Mesenchymal stem cell (in vitro differentiated cells and primary cell): ENCODE data around the gene ZBTB45. TPM values are rescaled to one million over a fixed set of nuclear protein-coding genes. Genes with fewer than 3 reads are reported as not detected.
A peak's percentile ranks its signal among the peaks of the same experiment; 100 is the strongest.

Source experiments
- DNase-seq: peaks from one replicate; pipeline ENCODE4 v3.0.0-alpha.2; 2013
- H2AFZ ChIP-seq: one replicate; pipeline ENCODE4 v1.6.1; 2013; ENCODE audit warnings: low read depth, mild to moderate bottlenecking, control low read depth, inconsistent platforms, low read length, moderate library complexity
- H2AK5ac ChIP-seq: 2 replicates; pipeline ENCODE4 v1.6.1; 2013; ENCODE audit warnings: low read length, moderate library complexity, mild to moderate bottlenecking, inconsistent platforms; ENCODE audit not compliant: severe bottlenecking
- H2BK120ac ChIP-seq: one replicate; pipeline ENCODE4 v1.6.1; 2013; ENCODE audit warnings: low read depth, mild to moderate bottlenecking, inconsistent platforms, low read length, moderate library complexity
- H2BK12ac ChIP-seq, 2 experiments: one replicate each; pipeline ENCODE4 v1.6.1; 2013; ENCODE audit warnings: inconsistent platforms in 2 of 2, low read length in 2 of 2, mild to moderate bottlenecking in 2 of 2, moderate library complexity in 2 of 2, control low read depth in 1 of 2
- H2BK15ac ChIP-seq: one replicate; pipeline ENCODE4 v1.6.1; 2013; ENCODE audit warnings: mild to moderate bottlenecking, low read depth, inconsistent platforms; ENCODE audit not compliant: poor library complexity, severe bottlenecking
- H2BK5ac ChIP-seq: 2 replicates; pipeline ENCODE4 v1.6.1; 2013; ENCODE audit warnings: low read depth, mild to moderate bottlenecking, low read length, control low read depth, inconsistent platforms; ENCODE audit not compliant: poor library complexity, severe bottlenecking
- H3K14ac ChIP-seq, 2 experiments: one replicate each; pipeline ENCODE4 v1.6.1; 2013; ENCODE audit warnings: inconsistent platforms in 2 of 2, low read length in 2 of 2, control low read depth in 1 of 2, mild to moderate bottlenecking in 1 of 2, moderate library complexity in 1 of 2
- H3K18ac ChIP-seq, 2 experiments: one replicate each; pipeline ENCODE4 v1.6.1; 2013; ENCODE audit warnings: inconsistent platforms in 2 of 2, low read length in 2 of 2, control low read depth in 1 of 2, low read depth in 1 of 2, mild to moderate bottlenecking in 1 of 2
- H3K23ac ChIP-seq, 2 experiments: one replicate each; pipeline ENCODE4 v1.6.1; 2013; ENCODE audit warnings: inconsistent platforms in 2 of 2, low read length in 2 of 2, mild to moderate bottlenecking in 2 of 2, moderate library complexity in 2 of 2, control low read depth in 1 of 2
- H3K27ac ChIP-seq: 2 replicates; pipeline ENCODE4 v1.5.1; 2013; ENCODE audit warnings: mild to moderate bottlenecking, moderate library complexity, low read length, control low read depth, inconsistent platforms; ENCODE audit not compliant: poor library complexity, severe bottlenecking
- H3K27me3 ChIP-seq, 2 experiments: 2 replicates each; pipeline versions ENCODE4 v1.6.1 to v1.7.0; 2013; ENCODE audit warnings: low read length in 2 of 2, mild to moderate bottlenecking in 2 of 2, moderate library complexity in 2 of 2, control low read depth in 1 of 2, inconsistent platforms in 1 of 2; ENCODE audit not compliant: control insufficient read depth in 1 of 2, insufficient read depth in 1 of 2
- H3K36me3 ChIP-seq, 2 experiments: 2 replicates each; pipeline versions ENCODE4 v1.6.1 to v1.7.0; 2013; ENCODE audit warnings: low read length in 2 of 2, control low read depth in 1 of 2, inconsistent platforms in 1 of 2, low read depth in 1 of 2, mild to moderate bottlenecking in 1 of 2; ENCODE audit not compliant: insufficient read depth in 2 of 2, control insufficient read depth in 1 of 2
- H3K4ac ChIP-seq, 2 experiments: one replicate each; pipeline ENCODE4 v1.6.1; 2013; ENCODE audit warnings: inconsistent platforms in 2 of 2, low read length in 2 of 2, mild to moderate bottlenecking in 2 of 2, moderate library complexity in 2 of 2, control low read depth in 1 of 2, low read depth in 1 of 2
- H3K4me1 ChIP-seq: 2 replicates; pipeline ENCODE4 v1.6.1; 2013; ENCODE audit warnings: low read depth, low read length, control low read depth; ENCODE audit not compliant: control insufficient read depth, insufficient read depth
- H3K4me2 ChIP-seq: 2 replicates; pipeline ENCODE4 v1.6.1; 2013; ENCODE audit warnings: low read length, mild to moderate bottlenecking, inconsistent platforms; ENCODE audit not compliant: poor library complexity, severe bottlenecking
- H3K4me3 ChIP-seq, 2 experiments: 2 replicates each; pipeline versions ENCODE4 v1.5.1 to v1.7.0; 2013; ENCODE audit warnings: low read length in 2 of 2, mild to moderate bottlenecking in 2 of 2, control low read depth in 1 of 2, low read depth in 1 of 2; ENCODE audit not compliant: insufficient read depth in 1 of 2
- H3K79me1 ChIP-seq: replicated peaks from 2 replicates; pipeline ENCODE4 v1.6.1; 2013; ENCODE audit warnings: mild to moderate bottlenecking, control low read depth, low read length, inconsistent platforms; ENCODE audit not compliant: poor library complexity, severe bottlenecking
- H3K9ac ChIP-seq: 2 replicates; pipeline ENCODE4 v1.7.0; 2013; ENCODE audit warnings: mild to moderate bottlenecking, low read length, moderate library complexity
- H3K9me3 ChIP-seq: 2 replicates; pipeline ENCODE4 v1.7.0; 2013; ENCODE audit warnings: mild to moderate bottlenecking, low read length; ENCODE audit not compliant: control insufficient read depth
- H4K8ac ChIP-seq: one replicate; pipeline ENCODE4 v1.6.1; 2013; ENCODE audit warnings: inconsistent platforms, mild to moderate bottlenecking, low read length, moderate library complexity
- H4K91ac ChIP-seq: one replicate; pipeline ENCODE4 v1.6.1; 2013; ENCODE audit warnings: mild to moderate bottlenecking, low read length, inconsistent platforms
- WGBS: methylation state at CpG from one replicate; pipeline ENCODE4 v1.1.7; 2013; ENCODE audit warnings: mixed read lengths; 5-methylcytosine and 5-hydroxymethylcytosine counted together
- polyA plus RNA-seq, 2 experiments: library from polyadenylated mRNA; stranded (reverse); fragments of 200-250 nt; gene quantifications; one replicate each; pipeline ENCODE4 v1.2.3, GENCODE V29; 2013

The ZBTB45 gene
- 12.3 TPM for polyA plus RNA-seq (2013, experiment 1 of 2)
- polyA plus RNA-seq (2013, experiment 2 of 2) = 12.7 TPM

DNA sequence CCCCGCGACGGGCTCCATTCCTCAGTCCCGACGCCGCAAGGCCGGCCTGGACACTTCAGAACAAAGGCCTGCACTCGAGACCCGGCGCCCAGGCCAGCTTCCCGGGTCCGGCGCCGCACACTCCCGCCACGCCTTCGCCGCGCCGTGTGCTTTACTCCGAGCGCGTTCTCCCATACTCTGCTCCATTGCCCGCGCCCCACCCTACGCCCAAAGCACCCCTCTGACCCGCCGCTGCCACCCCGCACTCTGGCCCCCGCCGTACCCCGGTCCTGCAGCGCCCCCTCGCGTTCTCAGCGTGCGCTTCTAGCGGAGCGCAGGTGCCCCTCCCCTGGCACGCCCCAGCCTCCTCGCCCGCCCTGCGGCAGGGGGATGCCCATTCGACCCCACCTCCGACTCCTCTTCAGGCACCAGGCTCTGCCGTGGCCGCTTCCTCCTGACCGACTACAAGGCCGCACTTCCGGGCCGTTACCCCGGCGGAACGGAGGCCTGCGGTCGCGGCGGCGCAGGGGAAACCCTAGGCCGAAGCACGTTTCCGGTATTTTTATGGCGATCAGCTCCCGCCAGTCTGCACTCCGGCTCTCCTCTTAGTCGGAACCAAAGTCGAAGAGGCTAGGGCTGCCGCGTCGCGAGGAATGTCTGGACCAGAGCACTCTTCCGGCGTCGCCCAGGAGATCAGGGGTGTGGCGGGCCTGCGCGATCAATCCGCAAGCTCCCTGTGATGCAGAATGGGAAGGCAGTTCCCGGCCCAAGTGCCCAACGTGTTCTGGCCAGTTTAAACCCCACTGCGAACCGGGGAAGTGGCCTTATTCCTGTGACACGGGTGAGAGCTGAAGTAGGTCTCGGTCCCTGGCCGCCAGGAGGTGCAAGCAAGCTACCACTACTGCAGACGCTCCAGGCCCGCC, at the start of gene ZBTB45:
Gene ZBTB45 (minus strand): TSS at position 456 of the 902 bp plus-strand sequence. CDS start 2,137 bp downstream, outside the sequence.
- Histone ChIP-seq H3K36me3 (peaks cover 22 to 24% of the 10 kb centered on the region in 2 experiments), H3K27ac (peak within 1 kb of the TSS; percentile 84), H3K4ac (peak within 1 kb of the TSS; percentile 84 to 92), H2BK12ac (peak within 1 kb of the TSS in 1 of 2 experiments; percentile 8), H3K4me2 (peak within 1 kb of the TSS; percentile 92), H3K79me1 (peaks cover 21% of the 10 kb centered on the region), H4K8ac (peak within 1 kb of the TSS; percentile 93), H3K23ac (peak within 1 kb of the TSS in 1 of 2 experiments; percentile 81), H3K9me3 (no peaks in the 10 kb centered on the region), H2AFZ (peak within 1 kb of the TSS; percentile 91), H3K4me3 (peak within 1 kb of the TSS; percentile 78 to 95), H3K9ac (peak within 1 kb of the TSS; percentile 98), H3K14ac (peak within 1 kb of the TSS in 1 of 2 experiments; percentile 71), H2BK120ac (peak within 1 kb of the TSS; percentile 42), H3K18ac (peak within 1 kb of the TSS; percentile 82 to 98), H2BK15ac (peak within 1 kb of the TSS; percentile 65), H2BK5ac (peak within 1 kb of the TSS; percentile 59), H3K4me1 (peaks cover 23% of the 10 kb centered on the region), H3K27me3 (no peaks in the 10 kb centered on the region), H4K91ac (peak within 1 kb of the TSS; percentile 97), H2AK5ac (peak within 1 kb of the TSS; percentile 85)
- peak; percentile 96 for DNase-seq
- WGBS = under 1% methylated on average over 86 of the region's 87 CpGs

DNA sequence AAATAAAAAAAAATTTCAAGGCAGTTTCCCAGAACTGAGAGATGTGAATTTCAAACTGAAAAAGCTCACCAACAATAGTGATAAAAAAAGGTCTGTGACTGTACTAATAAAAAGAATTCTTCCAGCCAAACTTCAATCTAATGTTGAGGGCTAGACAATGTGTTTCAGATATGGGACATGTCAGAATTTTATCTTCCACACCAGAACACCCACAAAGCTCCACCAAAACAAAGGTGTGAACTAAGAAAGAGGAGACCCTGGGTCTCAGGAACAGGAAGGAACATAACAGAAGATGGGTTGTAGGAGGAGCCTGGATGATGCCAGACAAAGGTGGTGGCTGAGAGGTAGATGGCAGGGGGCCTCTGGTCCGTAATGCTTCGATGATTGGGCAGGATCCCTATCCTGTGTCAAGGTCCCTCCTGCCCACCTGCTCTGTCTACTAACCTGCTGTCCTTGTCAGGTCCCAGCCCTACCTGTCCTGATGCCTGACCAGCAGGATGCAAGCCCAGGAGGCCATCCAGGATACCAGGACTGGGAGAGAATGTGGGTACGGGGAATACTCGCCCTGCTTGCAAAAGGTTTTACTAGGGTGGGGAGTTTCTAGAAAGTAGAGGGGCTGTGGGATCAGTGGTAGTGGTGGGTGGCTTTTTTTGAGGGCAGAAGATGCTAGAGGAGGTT, 49.0 kb upstream of the ZBTB45 start:
- peak overlapping the region; percentile 48 for H3K9ac ChIP-seq
- H3K4me3 ChIP-seq = peak overlapping the region in 1 of 2 experiments; percentile 15
- DNase-seq = no peak
- no peaks in the 10 kb centered on the region for H3K9me3 ChIP-seq
- WGBS = 94% methylated on average over 4 of the region's 4 CpGs
- H4K8ac ChIP-seq = no peak overlapping the region
- no peak overlapping the region for H2BK15ac ChIP-seq
- H3K79me1 ChIP-seq = peaks cover 33% of the 10 kb centered on the region
- no peak overlapping the region for H2AK5ac ChIP-seq
- no peaks in the 10 kb centered on the region for H3K27me3 ChIP-seq
- H3K4me2 ChIP-seq = no peak overlapping the region
- H3K36me3 ChIP-seq = peaks cover 37 to 59% of the 10 kb centered on the region in 2 experiments
- no peak overlapping the region for H2BK5ac ChIP-seq
- no peak overlapping the region for H3K27ac ChIP-seq
- no peak overlapping the region for H3K18ac ChIP-seq
- H2BK12ac ChIP-seq = no peak overlapping the region
- H2BK120ac ChIP-seq = no peak overlapping the region
- H2AFZ ChIP-seq = no peak overlapping the region
- H3K23ac ChIP-seq = no peak overlapping the region
- no peak overlapping the region for H4K91ac ChIP-seq
- H3K4me1 ChIP-seq = peaks cover 8% of the 10 kb centered on the region
- H3K4ac ChIP-seq = no peak overlapping the region
- H3K14ac ChIP-seq = no peak overlapping the region

DNA sequence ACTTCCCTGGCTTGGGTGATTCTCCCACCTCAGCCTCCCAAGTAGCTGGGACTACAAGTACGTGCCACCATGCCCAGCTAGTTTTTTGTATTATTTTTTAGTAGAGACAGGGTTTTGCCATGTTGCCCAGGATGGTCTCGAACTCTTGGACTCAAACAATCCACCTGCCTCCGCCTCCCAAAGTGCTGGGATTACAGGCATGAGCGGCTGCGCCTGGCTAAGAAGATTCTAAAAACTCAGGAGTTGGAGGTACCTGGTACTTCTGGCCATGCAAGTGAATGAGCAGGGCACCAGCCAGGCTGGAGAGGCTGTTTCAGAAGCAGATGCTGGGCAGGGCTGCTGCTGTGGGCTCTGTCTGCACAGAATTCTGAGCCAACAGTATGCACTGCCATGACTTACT, 47.4 kb upstream of the ZBTB45 start:
- H3K79me1 ChIP-seq = peaks cover 46% of the 10 kb centered on the region
- no peak overlapping the region for H2BK15ac ChIP-seq
- no peak overlapping the region for H3K4me3 ChIP-seq
- H3K9ac ChIP-seq = no peak overlapping the region
- no peak overlapping the region for H3K27ac ChIP-seq
- H3K36me3 ChIP-seq = peaks cover 50 to 58% of the 10 kb centered on the region in 2 experiments
- H3K27me3 ChIP-seq = no peaks in the 10 kb centered on the region
- H3K9me3 ChIP-seq = no peaks in the 10 kb centered on the region
- no peak overlapping the region for H3K4me2 ChIP-seq
- no peak overlapping the region for H2BK12ac ChIP-seq
- no peak overlapping the region for H2BK5ac ChIP-seq
- H3K4ac ChIP-seq = no peak overlapping the region
- no peak overlapping the region for H3K18ac ChIP-seq
- H2BK120ac ChIP-seq = no peak overlapping the region
- no peak for DNase-seq
- H4K91ac ChIP-seq = no peak overlapping the region
- peaks cover 13% of the 10 kb centered on the region for H3K4me1 ChIP-seq
- WGBS = 96% methylated on average over 4 of the region's 5 CpGs
- no peak overlapping the region for H2AK5ac ChIP-seq
- H2AFZ ChIP-seq = no peak overlapping the region
- no peak overlapping the region for H4K8ac ChIP-seq
- H3K14ac ChIP-seq = no peak overlapping the region
- no peak overlapping the region for H3K23ac ChIP-seq

DNA sequence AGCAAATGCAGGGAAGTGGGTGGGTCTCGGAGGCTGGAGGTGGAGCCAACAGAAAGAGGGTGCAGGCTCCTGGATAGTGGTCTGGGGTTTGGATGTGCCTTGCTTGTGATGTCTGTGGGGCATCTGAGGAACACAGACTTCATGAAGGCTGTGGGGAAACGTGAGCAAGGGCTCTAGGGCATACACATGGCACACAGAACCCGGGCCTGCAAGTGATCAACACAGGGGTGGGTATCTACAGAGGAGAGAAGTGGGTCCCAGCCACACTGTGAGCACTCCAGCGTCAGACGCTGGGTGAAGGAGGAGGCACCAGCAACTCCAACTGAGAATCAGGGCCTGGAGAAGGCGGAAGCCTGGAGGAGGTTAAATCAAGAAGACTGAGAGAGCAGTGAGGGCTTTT, 44.2 kb upstream of the ZBTB45 start:
- 87% methylated on average over 5 of the region's 6 CpGs for WGBS
- H3K18ac ChIP-seq = no peak overlapping the region

More for the DNA sequence above, 44.2 kb upstream of the ZBTB45 start:
- H3K14ac ChIP-seq = no peak overlapping the region
- H2BK15ac ChIP-seq = no peak overlapping the region
- no peak overlapping the region for H2BK12ac ChIP-seq
- H3K36me3 ChIP-seq = peaks cover 25 to 26% of the 10 kb centered on the region in 2 experiments
- H3K9me3 ChIP-seq = no peaks in the 10 kb centered on the region
- H3K4me2 ChIP-seq = no peak overlapping the region
- no peak overlapping the region for H3K4me3 ChIP-seq
- peaks cover 18% of the 10 kb centered on the region for H3K4me1 ChIP-seq
- H3K27me3 ChIP-seq = no peaks in the 10 kb centered on the region
- no peak overlapping the region for H2BK120ac ChIP-seq
- H4K91ac ChIP-seq = no peak overlapping the region
- H4K8ac ChIP-seq = no peak overlapping the region
- H2AFZ ChIP-seq = no peak overlapping the region
- peak overlapping the region; percentile 74 for H3K9ac ChIP-seq
- peaks cover 28% of the 10 kb centered on the region for H3K79me1 ChIP-seq
- no peak overlapping the region for H3K23ac ChIP-seq
- no peak for DNase-seq
- no peak overlapping the region for H3K4ac ChIP-seq
- H2BK5ac ChIP-seq = no peak overlapping the region
- no peak overlapping the region for H3K27ac ChIP-seq
- H2AK5ac ChIP-seq = no peak overlapping the region
